ENCODE measurements around the gene PRKG1.

PRKG1 gene

GRCh38 chr10:51965451-51965850 lies 891.2 kb downstream of the PRKG1 start:
- no peak for DNase-seq

GRCh38 chr10:51972733-51973346 lies 898.6 kb downstream of the PRKG1 start:
- DNase-seq: no peak

GRCh38 chr10:51980752-51981151 lies 906.5 kb downstream of the PRKG1 start:
- no peak for DNase-seq

- DNase-seq: no peak
These were observed 907.4 kb downstream of the PRKG1 start for GRCh38 chr10:51981731-51982130.

- DNase-seq: no peak
These were observed 909.2 kb downstream of the PRKG1 start for GRCh38 chr10:51983481-51983880.

GRCh38 chr10:51985336-51985735 lies 911.0 kb downstream of the PRKG1 start:
- DNase-seq: no peak

- no peak for DNase-seq
These were observed 912.2 kb downstream of the PRKG1 start for GRCh38 chr10:51986516-51986915.

- no peak for DNase-seq
These were observed 919.2 kb downstream of the PRKG1 start for GRCh38 chr10:51993475-51993874.

- no peak for DNase-seq
These were observed 924.8 kb downstream of the PRKG1 start for GRCh38 chr10:51999096-51999495.

GRCh38 chr10:52004342-52004949 lies 930.2 kb downstream of the PRKG1 start:
- peak; percentile 20 to 22 (median 21) for DNase-seq

GRCh38 chr10:52007091-52007490 lies 932.8 kb downstream of the PRKG1 start:
- DNase-seq: no peak

- DNase-seq: no peak
These were observed 936.8 kb downstream of the PRKG1 start for GRCh38 chr10:52011118-52011517.

- no peak for DNase-seq
These were observed 944.8 kb downstream of the PRKG1 start for GRCh38 chr10:52019077-52019555.

- DNase-seq: no peak
These were observed 945.4 kb downstream of the PRKG1 start for GRCh38 chr10:52019656-52020055.

GRCh38 chr10:52020173-52020572 lies 945.9 kb downstream of the PRKG1 start:
- DNase-seq: no peak

- DNase-seq: no peak
These were observed 946.4 kb downstream of the PRKG1 start for GRCh38 chr10:52020702-52021101.

- DNase-seq: no peak
These were observed 952.9 kb downstream of the PRKG1 start for GRCh38 chr10:52027055-52027705.

GRCh38 chr10:52028523-52028858 lies 954.2 kb downstream of the PRKG1 start:
- no peak for DNase-seq

GRCh38 chr10:52029628-52030027 lies 955.3 kb downstream of the PRKG1 start:
- no peak for DNase-seq

GRCh38 chr10:52030051-52030790 lies 955.9 kb downstream of the PRKG1 start:
- no peak for DNase-seq

- no peak for DNase-seq
These were observed 956.7 kb downstream of the PRKG1 start for GRCh38 chr10:52030975-52031374.

- no peak for DNase-seq
These were observed 957.5 kb downstream of the PRKG1 start for GRCh38 chr10:52031771-52032170.
